OCI-LY7 (cell line): Measurements from ENCODE around the gene STOML3.

Source experiments
- CTCF ChIP-seq: fragments of 200-600 bp; sonication (generic); conservative IDR thresholded peaks from 2 replicates; pipeline ENCODE4 v1.5.1; 2014; ENCODE audit warnings: mild to moderate bottlenecking, antibody characterized with exemption, low read length, moderate library complexity, mixed read lengths
- EZH2phosphoT487 ChIP-seq: fragments of 200-600 bp; sonication (generic); IDR thresholded peaks from 2 replicates; pipeline ENCODE4 v1.6.1; 2018; ENCODE audit warnings: low read depth, borderline replicate concordance, mild to moderate bottlenecking, mixed run types, antibody characterized with exemption, low read length, moderate library complexity, mixed read lengths

- no peak for TF ChIP-seq CTCF
- no peak for TF ChIP-seq EZH2phosphoT487
Observed at GRCh38 chr13:38980750-38981078, 9.9 kb downstream of the STOML3 start.
